WTC11 (cell line): ENCODE results near the gene ADGRV1. TPM values are rescaled to one million over a fixed set of nuclear protein-coding genes. Genes with fewer than 3 reads are reported as not detected.

ENCODE experiments used
- ATAC-seq: fragments of 200-7000 bp; cut with Tn5 transposase; 2 replicates; pipeline ENCODE4 v1.10.0; 2021; ENCODE audit warnings: mild to moderate bottlenecking, moderate library complexity
- CTCF ChIA-PET: fragments of 300-600 bp; sonication (Branson Sonifier 250); formaldehyde crosslinking; loops from one replicate; lab custom pipeline; 2021; ENCODE audit warnings: antibody characterized with exemption; lab: Charles Lee
- POLR2A ChIA-PET: fragments of 350-600 bp; sonication (Branson Sonifier 250); formaldehyde crosslinking; loops from one replicate; lab custom pipeline; 2021; ENCODE audit warnings: antibody characterized with exemption; lab: Charles Lee
- DNase-seq: peaks from one replicate; pipeline ENCODE4 v3.0.0; 2021; ENCODE audit warnings: low spot score
- H3K27ac Mint-ChIP-seq: 2 replicates; pipeline ENCODE4 v1.8.0; 2021; ENCODE audit warnings: mixed read lengths
- H3K27me3 Mint-ChIP-seq: 2 replicates; pipeline ENCODE4 v1.8.0; 2021; ENCODE audit warnings: low read depth, mild to moderate bottlenecking, moderate library complexity, mixed read lengths
- H3K36me3 Mint-ChIP-seq: 2 replicates; pipeline ENCODE4 v1.8.0; 2021; ENCODE audit warnings: mixed read lengths
- H3K4me1 Mint-ChIP-seq: 2 replicates; pipeline ENCODE4 v1.8.0; 2022; ENCODE audit warnings: mixed read lengths
- H3K4me3 Mint-ChIP-seq: 2 replicates; pipeline ENCODE4 v1.8.0; 2021; ENCODE audit warnings: mild to moderate bottlenecking, moderate library complexity, mixed read lengths
- H3K9me3 Mint-ChIP-seq: 2 replicates; pipeline ENCODE4 v1.8.0; 2021; ENCODE audit warnings: mixed read lengths
- ATF1 ChIP-seq: sonication (generic); formaldehyde crosslinking; IDR thresholded peaks from 2 replicates; pipeline ENCODE4 v1.8.1; 2023; ENCODE audit warnings: mild to moderate bottlenecking, moderate library complexity, missing genetic modification reagents
- CBFB ChIP-seq: sonication (generic); formaldehyde crosslinking; IDR thresholded peaks from 2 replicates; pipeline ENCODE4 v1.8.1; 2022; ENCODE audit warnings: mild to moderate bottlenecking, low read depth, missing genetic modification reagents
- GABPB1 ChIP-seq: sonication (generic); formaldehyde crosslinking; IDR thresholded peaks from 2 replicates; pipeline ENCODE4 v1.8.1; 2023; ENCODE audit warnings: mild to moderate bottlenecking, missing genetic modification reagents
- GTF2I ChIP-seq: fragments of 250-450 bp; sonication (Bioruptor Pico); conservative IDR thresholded peaks from 2 replicates; pipeline ENCODE4 v1.4.0; 2021; ENCODE audit warnings: mild to moderate bottlenecking
- HMGA2 ChIP-seq: fragments of 250-450 bp; sonication (Bioruptor Pico); IDR thresholded peaks from 2 replicates; pipeline ENCODE4 v1.4.0; 2021; ENCODE audit warnings: mild to moderate bottlenecking, moderate library complexity
- KAT7 ChIP-seq: sonication (generic); formaldehyde crosslinking; IDR thresholded peaks from 2 replicates; pipeline ENCODE4 v1.8.1; 2023; ENCODE audit warnings: missing genetic modification reagents, mild to moderate bottlenecking, borderline replicate concordance
- MYBL2 ChIP-seq: sonication (generic); formaldehyde crosslinking; IDR thresholded peaks from 2 replicates; pipeline ENCODE4 v1.8.1; 2023; ENCODE audit warnings: mild to moderate bottlenecking, moderate library complexity, missing genetic modification reagents
- NFATC4 ChIP-seq: fragments of 250-450 bp; sonication (Bioruptor Pico); IDR thresholded peaks from 2 replicates; pipeline ENCODE4 v1.9.0; 2021; ENCODE audit warnings: mild to moderate bottlenecking
- OVOL2 ChIP-seq: fragments of 250-450 bp; sonication (Bioruptor Pico); IDR thresholded peaks from 2 replicates; pipeline ENCODE4 v1.9.0; 2021; ENCODE audit warnings: mild to moderate bottlenecking, borderline replicate concordance
- PRRX2 ChIP-seq: fragments of 250-450 bp; sonication (Bioruptor Pico); IDR thresholded peaks from 2 replicates; pipeline ENCODE4 v1.8.0; 2021; ENCODE audit warnings: mild to moderate bottlenecking
- RORB ChIP-seq: fragments of 250-450 bp; sonication (Bioruptor Pico); IDR thresholded peaks from 2 replicates; pipeline ENCODE4 v1.9.0; 2021; ENCODE audit warnings: mild to moderate bottlenecking
- SOX15 ChIP-seq: fragments of 250-450 bp; sonication (Bioruptor Pico); IDR thresholded peaks from 2 replicates; pipeline ENCODE4 v1.9.0; 2021; ENCODE audit warnings: mild to moderate bottlenecking
- total RNA-seq: library from RNA; stranded (reverse); gene quantifications from 3 replicates; pipeline ENCODE4 v1.2.3, GENCODE V29; 2021
- TF ChIP-seq, protein P1 (sequence below): sonication (generic); formaldehyde crosslinking; IDR thresholded peaks from 2 replicates; pipeline ENCODE4 v1.8.1; 2023; ENCODE audit warnings: mild to moderate bottlenecking, missing genetic modification reagents
- TF ChIP-seq, protein P2 (sequence below): fragments of 250-450 bp; sonication (Bioruptor Pico); conservative IDR thresholded peaks from 2 replicates; pipeline ENCODE4 v1.9.0; 2021; ENCODE audit warnings: mild to moderate bottlenecking
- TF ChIP-seq, protein P3 (sequence below): sonication (generic); formaldehyde crosslinking; IDR thresholded peaks from 2 replicates; pipeline ENCODE4 v1.8.1; 2023; ENCODE audit warnings: mild to moderate bottlenecking, missing genetic modification reagents, moderate library complexity
- TF ChIP-seq, protein P4 (sequence below): sonication (generic); formaldehyde crosslinking; IDR thresholded peaks from 2 replicates; pipeline ENCODE4 v1.8.1; 2022; ENCODE audit warnings: mild to moderate bottlenecking, missing genetic modification reagents, moderate library complexity, borderline replicate concordance
- TF ChIP-seq, protein P5 (sequence below): fragments of 250-450 bp; sonication (Bioruptor Pico); IDR thresholded peaks from 2 replicates; pipeline ENCODE4 v1.9.0; 2021; ENCODE audit warnings: mild to moderate bottlenecking
- TF ChIP-seq, protein P6 (sequence below): sonication (generic); formaldehyde crosslinking; IDR thresholded peaks from 2 replicates; pipeline ENCODE4 v1.8.0; 2022; ENCODE audit warnings: mild to moderate bottlenecking, missing genetic modification reagents
- TF ChIP-seq, protein P7 (sequence below): sonication (generic); formaldehyde crosslinking; IDR thresholded peaks from 2 replicates; pipeline ENCODE4 v1.8.1; 2022; ENCODE audit warnings: low read depth, mild to moderate bottlenecking, moderate library complexity, missing genetic modification reagents, borderline replicate concordance

ADGRV1 gene
- total RNA-seq, 1 experiment from 2014 or later: 74.5 TPM

DNA sequence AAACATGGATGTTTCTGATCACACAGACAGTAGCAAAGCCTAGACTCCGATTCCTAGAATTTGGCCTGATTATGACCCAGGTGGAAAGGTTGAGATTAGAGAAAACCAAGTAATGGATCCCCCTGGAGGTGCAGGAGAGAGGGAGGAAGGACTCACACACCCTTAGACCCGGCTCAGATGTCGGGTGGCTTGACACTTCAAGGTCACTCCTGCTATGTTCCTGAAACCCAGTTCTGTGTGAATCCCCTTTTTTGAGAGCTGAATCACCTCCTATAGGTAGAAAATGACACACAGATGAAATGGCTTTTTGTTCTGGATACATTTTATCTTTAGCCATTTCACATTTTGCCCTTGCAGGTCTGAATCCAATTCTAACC lies 631.7 kb downstream of the ADGRV1 start:
- POLR2A ChIA-PET: no interaction called here
- Mint-ChIP-seq H3K27me3 (no peaks in the 10 kb centered on the region), H3K9me3 (no peaks in the 10 kb centered on the region), H3K4me1 (peaks cover 7% of the 10 kb centered on the region; the same call in 1 of the 2 replicates), H3K36me3 (no peaks in the 10 kb centered on the region)
- no peak for DNase-seq
- ATAC-seq: peak; percentile 44; the same call in 1 of the 2 replicates
- TF ChIP-seq PRRX2 (CRISPR knock-in tag) (no peak), SOX15 (no peak), KAT7 (CRISPR knock-in tag) (no peak), GABPB1 (no peak), NFATC4 (CRISPR knock-in tag) (no peak), HMGA2 (CRISPR knock-in tag) (no peak), OVOL2 (CRISPR knock-in tag) (no peak), CBFB (CRISPR knock-in tag) (no peak), RORB (CRISPR knock-in tag) (no peak), MYBL2 (CRISPR knock-in tag) (no peak), ATF1 (no peak), GTF2I (CRISPR knock-in tag) (no peak)
- TF ChIP-seq, protein P1, sequence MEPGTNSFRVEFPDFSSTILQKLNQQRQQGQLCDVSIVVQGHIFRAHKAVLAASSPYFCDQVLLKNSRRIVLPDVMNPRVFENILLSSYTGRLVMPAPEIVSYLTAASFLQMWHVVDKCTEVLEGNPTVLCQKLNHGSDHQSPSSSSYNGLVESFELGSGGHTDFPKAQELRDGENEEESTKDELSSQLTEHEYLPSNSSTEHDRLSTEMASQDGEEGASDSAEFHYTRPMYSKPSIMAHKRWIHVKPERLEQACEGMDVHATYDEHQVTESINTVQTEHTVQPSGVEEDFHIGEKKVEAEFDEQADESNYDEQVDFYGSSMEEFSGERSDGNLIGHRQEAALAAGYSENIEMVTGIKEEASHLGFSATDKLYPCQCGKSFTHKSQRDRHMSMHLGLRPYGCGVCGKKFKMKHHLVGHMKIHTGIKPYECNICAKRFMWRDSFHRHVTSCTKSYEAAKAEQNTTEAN (CRISPR knock-in tag): no peak
- TF ChIP-seq, protein P2, sequence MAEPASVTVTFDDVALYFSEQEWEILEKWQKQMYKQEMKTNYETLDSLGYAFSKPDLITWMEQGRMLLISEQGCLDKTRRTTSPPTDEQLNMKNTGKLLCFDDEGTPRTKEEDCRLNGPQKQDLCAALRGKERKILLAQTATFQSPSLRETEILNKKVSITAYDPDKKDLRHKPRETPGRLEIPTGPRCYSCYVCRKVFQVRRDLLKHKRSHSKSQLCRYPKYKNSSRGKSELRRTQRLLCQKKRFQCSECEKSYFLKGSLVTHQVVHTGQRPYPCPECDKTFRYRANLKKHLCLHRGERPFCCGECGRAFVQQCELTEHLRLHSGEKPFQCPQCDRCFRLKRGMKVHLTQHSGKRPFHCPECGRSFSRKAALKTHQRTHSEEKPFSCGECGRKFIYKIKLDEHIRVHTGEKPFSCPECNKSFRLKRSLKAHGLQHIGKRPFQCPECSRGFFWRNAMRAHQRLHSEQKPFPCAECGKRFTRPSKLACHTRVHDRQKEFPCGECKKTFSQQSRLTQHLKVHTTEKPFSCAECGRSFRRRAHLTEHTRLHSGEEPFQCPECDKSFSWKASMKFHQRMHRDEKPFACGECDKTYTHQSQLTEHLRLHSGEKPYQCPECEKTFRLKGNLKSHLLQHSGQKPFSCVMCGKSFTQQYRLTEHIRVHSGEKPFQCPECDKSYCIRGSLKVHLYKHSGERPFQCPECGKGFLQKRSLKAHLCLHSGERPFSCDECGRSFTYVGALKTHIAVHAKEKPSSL (CRISPR knock-in tag): no peak
- TF ChIP-seq, protein P3, sequence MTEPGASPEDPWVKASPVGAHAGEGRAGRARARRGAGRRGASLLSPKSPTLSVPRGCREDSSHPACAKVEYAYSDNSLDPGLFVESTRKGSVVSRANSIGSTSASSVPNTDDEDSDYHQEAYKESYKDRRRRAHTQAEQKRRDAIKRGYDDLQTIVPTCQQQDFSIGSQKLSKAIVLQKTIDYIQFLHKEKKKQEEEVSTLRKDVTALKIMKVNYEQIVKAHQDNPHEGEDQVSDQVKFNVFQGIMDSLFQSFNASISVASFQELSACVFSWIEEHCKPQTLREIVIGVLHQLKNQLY: no peak
- TF ChIP-seq, protein P4, sequence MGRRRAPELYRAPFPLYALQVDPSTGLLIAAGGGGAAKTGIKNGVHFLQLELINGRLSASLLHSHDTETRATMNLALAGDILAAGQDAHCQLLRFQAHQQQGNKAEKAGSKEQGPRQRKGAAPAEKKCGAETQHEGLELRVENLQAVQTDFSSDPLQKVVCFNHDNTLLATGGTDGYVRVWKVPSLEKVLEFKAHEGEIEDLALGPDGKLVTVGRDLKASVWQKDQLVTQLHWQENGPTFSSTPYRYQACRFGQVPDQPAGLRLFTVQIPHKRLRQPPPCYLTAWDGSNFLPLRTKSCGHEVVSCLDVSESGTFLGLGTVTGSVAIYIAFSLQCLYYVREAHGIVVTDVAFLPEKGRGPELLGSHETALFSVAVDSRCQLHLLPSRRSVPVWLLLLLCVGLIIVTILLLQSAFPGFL (CRISPR knock-in tag): no peak
- TF ChIP-seq, protein P5, sequence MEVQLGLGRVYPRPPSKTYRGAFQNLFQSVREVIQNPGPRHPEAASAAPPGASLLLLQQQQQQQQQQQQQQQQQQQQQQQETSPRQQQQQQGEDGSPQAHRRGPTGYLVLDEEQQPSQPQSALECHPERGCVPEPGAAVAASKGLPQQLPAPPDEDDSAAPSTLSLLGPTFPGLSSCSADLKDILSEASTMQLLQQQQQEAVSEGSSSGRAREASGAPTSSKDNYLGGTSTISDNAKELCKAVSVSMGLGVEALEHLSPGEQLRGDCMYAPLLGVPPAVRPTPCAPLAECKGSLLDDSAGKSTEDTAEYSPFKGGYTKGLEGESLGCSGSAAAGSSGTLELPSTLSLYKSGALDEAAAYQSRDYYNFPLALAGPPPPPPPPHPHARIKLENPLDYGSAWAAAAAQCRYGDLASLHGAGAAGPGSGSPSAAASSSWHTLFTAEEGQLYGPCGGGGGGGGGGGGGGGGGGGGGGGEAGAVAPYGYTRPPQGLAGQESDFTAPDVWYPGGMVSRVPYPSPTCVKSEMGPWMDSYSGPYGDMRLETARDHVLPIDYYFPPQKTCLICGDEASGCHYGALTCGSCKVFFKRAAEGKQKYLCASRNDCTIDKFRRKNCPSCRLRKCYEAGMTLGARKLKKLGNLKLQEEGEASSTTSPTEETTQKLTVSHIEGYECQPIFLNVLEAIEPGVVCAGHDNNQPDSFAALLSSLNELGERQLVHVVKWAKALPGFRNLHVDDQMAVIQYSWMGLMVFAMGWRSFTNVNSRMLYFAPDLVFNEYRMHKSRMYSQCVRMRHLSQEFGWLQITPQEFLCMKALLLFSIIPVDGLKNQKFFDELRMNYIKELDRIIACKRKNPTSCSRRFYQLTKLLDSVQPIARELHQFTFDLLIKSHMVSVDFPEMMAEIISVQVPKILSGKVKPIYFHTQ (CRISPR knock-in tag): no peak
- TF ChIP-seq, protein P6, sequence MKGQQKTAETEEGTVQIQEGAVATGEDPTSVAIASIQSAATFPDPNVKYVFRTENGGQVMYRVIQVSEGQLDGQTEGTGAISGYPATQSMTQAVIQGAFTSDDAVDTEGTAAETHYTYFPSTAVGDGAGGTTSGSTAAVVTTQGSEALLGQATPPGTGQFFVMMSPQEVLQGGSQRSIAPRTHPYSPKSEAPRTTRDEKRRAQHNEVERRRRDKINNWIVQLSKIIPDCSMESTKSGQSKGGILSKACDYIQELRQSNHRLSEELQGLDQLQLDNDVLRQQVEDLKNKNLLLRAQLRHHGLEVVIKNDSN: no peak
- TF ChIP-seq, protein P7, sequence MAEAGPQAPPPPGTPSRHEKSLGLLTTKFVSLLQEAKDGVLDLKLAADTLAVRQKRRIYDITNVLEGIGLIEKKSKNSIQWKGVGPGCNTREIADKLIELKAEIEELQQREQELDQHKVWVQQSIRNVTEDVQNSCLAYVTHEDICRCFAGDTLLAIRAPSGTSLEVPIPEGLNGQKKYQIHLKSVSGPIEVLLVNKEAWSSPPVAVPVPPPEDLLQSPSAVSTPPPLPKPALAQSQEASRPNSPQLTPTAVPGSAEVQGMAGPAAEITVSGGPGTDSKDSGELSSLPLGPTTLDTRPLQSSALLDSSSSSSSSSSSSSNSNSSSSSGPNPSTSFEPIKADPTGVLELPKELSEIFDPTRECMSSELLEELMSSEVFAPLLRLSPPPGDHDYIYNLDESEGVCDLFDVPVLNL (CRISPR knock-in tag): no peak
- TF ChIP-seq, all 79 proteins: peak for 0
- Mint-ChIP-seq H3K27ac (no peak overlapping the region), H3K4me3 (no peak overlapping the region)
- CTCF ChIA-PET: no interaction called here
